GM20000 (cell line): ENCODE data around the gene TRIO.

Experiments used
- DNase-seq: peaks from one replicate; pipeline ENCODE4 v3.0.0; 2012; ENCODE audit warnings: low spot score
- CTCF ChIP-seq: IDR thresholded peaks from 2 replicates; pipeline ENCODE4 v1.5.1; 2012; ENCODE audit warnings: mild to moderate bottlenecking, control low read depth; ENCODE audit errors: extremely low read depth, missing control alignments

The TRIO gene

GRCh38 chr5:14171046-14171445, 27.9 kb downstream of the TRIO start:
- DNase-seq = no peak

GRCh38 chr5:14171621-14172020, 28.5 kb downstream of the TRIO start:
- DNase-seq = no peak
- TF ChIP-seq CTCF = no peak

More at GRCh38 chr5:14171046-14171445, 27.9 kb downstream of the TRIO start:
- TF ChIP-seq CTCF = no peak

- peak; percentile 62 for DNase-seq
- no peak for TF ChIP-seq CTCF
These were observed 29.1 kb downstream of the TRIO start for GRCh38 chr5:14172149-14172795.

- TF ChIP-seq CTCF = no peak
- DNase-seq = no peak
These were observed 30.5 kb downstream of the TRIO start for GRCh38 chr5:14173377-14174229.

GRCh38 chr5:14174230-14174636, 31.1 kb downstream of the TRIO start:
- DNase-seq = no peak
- TF ChIP-seq CTCF = no peak

GRCh38 chr5:14175381-14175780, 32.2 kb downstream of the TRIO start:
- no peak for TF ChIP-seq CTCF
- DNase-seq = no peak

GRCh38 chr5:14176888-14177287, 33.7 kb downstream of the TRIO start:
- no peak for TF ChIP-seq CTCF
- no peak for DNase-seq
